IPS-18c (cell line): ENCODE measurements around the gene TNS1.

Experiments
- H3K4me3 ChIP-seq: 2 replicates; pipeline ENCODE4 v1.7.0; 2013; ENCODE audit warnings: low read depth, mild to moderate bottlenecking, low read length, moderate library complexity; ENCODE audit not compliant: insufficient read depth
- H3K9me3 ChIP-seq: one replicate; pipeline ENCODE4 v1.6.1; 2013; ENCODE audit warnings: mild to moderate bottlenecking, low read length, moderate library complexity; ENCODE audit not compliant: control insufficient read depth, insufficient read depth

The TNS1 gene

DNA sequence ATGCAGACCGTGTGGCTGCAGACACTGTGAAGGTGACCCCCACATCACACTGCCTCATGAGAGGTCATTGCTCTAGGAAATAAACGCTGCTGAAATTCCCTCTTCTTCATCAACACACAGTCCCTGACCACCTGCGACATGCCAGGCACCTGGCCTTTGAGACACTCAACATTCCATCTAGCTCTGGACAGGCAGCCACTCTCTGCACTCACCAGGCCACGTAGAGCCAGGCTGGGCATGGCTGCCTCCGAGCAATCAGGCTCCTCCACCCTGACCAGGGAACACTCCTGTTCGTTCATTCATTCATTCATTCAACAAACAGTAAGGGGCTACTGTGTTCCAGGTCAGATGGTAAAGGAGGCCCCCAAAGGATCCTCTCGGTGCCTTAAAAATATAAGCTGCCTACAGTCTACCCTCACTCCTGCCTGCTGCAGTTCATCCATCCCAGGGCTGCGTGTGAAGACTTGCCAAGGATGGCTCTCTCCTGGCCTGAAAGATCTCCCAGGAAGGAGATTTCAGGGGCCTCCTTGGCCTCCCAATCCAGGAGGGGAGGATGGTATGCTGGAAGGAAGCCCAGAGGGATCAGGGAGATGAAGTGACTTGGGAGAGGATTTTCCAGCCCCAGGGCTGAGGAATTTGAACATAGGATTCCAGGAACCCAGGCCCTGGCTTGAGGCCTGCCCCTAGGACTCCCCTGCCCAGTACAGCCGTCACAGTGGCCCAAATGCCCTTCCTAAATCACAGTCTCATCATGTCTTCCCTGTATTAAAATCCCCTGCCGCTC lies 66.7 kb downstream of the TNS1 start:
- no peaks in the 10 kb centered on the region for H3K9me3 ChIP-seq
- no peak overlapping the region for H3K4me3 ChIP-seq

DNA sequence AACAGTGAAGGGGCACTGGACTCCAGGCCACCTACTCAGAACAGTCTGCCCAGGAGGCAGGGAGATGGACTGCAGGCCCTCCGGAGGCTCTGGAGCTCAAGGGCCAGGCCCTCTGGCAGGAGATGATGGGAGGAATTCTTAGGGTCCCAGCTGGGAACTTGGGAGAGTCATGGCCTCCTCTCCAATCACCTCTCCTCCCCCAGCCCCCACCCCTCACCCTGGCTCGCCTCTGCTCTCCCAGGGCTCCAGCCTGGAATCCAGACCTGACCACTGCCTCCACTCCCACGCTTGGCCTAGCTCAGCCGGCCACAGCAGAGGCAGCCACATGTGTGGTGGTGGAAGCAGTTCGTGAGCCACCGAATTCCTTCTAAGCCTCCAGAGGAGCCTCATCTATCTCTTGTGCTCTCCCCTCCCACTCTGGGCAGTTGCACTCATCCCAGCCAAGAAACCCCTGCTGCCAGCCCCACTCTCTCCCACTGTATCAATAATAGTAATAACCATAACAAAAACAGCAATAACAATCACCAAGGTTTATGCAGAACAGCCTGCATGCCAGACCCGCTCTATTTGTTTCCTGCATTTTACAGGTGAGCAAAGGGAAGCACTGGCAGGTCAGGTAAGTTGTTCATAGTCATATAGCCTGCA lies 67.4 kb downstream of the TNS1 start:
- Histone ChIP-seq H3K9me3 (no peaks in the 10 kb centered on the region), H3K4me3 (no peak overlapping the region)

DNA sequence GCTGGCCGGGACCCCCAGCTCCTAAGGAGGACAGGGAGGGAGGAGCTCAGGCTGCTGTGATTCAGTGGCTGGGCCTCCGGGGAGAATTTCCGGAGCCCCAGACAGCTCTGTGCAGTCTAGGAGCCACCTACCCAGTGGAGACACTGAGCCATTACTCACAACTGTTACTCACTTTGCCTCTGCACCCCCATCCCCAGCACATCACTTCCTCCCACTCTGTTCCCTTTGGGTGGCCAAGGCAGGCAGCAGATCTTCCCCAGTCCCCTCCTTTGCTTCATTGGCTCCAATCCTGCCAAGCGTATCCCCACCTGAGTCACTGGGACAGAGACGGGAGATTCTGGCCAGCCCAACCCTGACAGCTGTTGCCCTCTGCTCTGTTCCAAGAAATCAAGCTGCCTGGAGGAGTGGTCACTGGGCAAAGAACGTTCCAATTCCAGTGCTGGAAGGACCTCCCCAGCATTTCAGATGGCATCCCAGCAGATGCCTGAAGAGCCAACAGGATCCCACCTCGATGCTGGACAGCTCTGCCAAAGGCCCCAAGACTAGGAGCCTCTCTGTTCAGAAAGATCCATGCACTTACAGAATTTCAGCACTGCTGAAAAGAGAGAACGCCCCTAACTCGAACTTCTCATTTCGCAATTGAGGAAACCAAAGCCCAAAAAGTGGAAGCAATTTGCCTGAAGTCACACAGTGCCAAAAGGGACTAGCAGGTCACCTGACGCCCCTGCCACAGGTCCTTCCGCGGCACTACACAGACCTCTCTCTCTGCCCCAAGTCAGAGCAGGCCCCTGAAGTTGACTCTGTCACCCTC lies 68.3 kb downstream of the TNS1 start:
- Histone ChIP-seq H3K9me3 (no peaks in the 10 kb centered on the region), H3K4me3 (no peak overlapping the region)

DNA sequence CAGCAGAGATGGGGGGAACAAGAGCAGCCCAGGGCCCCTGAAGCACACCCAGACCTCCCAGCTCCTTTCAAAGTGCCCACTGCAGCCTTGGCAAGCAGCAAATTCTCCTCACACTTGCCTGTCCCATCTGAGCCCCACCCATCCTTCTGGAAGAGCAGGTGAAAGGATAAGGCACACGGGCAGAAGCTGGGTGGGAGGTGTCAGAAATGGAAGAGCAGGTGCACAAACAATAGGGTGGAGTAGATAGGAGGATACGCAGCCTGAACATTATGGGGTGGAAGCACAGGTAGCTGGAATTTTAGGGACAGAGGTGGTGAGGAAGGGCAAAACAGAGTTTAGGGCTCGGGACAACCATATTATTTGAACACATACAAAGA lies 69.2 kb downstream of the TNS1 start:
- no peaks in the 10 kb centered on the region for H3K9me3 ChIP-seq
- no peak overlapping the region for H3K4me3 ChIP-seq

DNA sequence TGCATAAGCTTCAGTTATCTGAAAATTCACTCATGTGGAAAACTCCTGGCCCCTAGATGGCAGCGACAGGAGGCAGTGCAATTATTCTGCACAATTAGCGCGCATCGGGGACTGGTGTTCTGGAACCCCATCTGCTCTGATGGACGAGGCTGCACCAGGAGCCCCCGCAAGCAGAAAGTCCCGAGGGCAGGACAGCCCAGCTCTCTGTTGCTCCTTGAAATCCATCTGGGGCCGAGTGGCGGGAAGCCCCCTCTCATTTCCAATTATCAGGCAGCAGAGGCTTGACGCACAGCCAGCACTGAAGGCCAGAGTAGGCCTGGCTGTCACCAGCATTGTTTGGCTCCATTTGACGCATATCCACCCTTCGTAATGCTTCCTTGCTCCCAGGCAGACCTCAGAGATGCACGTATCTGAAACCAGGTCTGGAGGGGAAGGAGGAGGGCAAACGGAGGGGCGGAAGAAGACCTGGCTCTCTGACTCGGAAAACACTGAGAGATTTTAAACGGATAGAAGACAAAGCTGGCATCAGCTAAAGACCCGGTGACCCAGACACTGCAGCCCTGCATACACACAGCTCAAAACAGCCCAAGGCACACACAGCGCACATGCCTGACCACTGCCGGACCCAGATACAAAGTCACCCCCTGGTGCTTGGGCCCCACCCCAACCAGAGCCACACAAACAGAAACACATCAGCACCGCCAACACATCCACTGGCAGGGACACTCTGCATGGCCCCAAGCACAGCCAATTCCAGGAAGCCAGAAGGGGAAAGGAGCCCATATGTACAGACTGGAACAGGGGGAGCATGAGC lies 69.8 kb downstream of the TNS1 start:
- H3K9me3 ChIP-seq = no peaks in the 10 kb centered on the region
- H3K4me3 ChIP-seq = no peak overlapping the region

DNA sequence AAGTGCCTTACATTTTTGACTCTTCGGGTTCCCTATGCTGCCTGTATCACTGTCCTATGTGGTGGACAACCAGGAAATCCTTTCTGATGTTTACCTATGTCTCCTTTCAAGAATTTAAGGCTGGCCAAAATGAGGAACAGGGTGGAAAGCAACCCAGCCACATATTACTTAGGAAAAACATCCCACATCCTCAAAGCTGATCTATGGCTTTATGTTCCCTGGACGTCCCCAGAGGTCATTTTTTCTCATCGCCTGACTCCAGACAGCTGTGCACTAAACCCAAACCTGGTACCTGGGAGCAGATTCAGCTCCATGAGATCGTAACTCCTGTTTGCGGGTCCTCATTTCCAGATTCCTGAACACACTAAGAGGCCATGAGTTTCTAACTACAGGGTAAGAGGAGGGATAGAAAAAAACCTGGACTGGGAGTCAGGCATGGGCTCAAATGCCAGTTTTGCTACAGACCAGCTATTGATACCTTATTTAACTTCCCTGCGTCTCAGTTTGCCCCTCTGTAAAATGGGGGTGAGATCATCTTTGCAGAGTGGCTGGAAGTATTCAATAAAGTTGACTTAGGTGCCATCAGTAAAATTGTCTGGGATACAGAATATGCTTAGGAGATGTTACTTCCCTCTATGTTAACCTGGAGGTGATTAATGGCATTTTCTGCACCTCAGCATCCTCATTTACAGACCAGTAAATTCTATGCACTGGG lies 70.8 kb downstream of the TNS1 start:
- H3K4me3 ChIP-seq = no peak overlapping the region
- no peaks in the 10 kb centered on the region for H3K9me3 ChIP-seq

DNA sequence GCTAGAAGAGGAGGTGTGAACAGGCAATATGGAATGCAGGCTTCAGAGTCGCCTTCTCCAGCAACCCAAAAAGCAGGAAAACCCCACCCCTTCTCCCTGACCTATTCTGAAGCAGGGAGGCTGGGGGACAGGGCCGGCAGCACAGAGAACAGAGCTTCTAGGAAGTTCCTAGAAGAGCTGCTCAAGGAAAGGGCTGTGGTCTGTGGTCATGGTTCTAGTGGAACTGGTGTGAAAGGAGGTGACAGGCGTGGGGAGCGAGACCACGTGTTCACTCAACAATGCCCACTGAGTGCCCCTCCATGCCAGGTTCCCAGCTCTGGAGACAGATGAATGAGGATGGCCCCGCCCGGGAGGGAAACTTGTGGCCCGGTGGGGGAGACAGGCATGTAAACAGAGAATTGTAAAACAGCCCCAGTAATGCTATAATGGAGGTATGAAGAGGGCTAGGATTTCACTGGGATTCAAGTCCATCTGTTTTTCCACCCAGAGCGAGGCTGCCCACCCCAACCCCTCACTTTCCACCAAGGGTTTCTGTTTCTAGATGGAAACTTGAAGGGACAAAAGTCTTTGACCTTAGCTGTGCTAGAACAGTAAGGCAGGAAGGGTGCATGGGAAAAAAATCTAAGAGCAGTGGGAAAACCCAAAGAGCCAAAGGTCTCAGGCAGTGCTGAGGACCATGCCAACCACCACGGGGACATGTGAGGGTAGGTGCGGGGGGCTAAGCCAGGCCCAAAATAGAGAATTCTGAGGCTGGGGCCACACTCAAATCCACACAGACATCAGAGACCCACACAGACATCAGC lies 71.8 kb downstream of the TNS1 start:
- Histone ChIP-seq H3K9me3 (no peaks in the 10 kb centered on the region), H3K4me3 (no peak overlapping the region)

DNA sequence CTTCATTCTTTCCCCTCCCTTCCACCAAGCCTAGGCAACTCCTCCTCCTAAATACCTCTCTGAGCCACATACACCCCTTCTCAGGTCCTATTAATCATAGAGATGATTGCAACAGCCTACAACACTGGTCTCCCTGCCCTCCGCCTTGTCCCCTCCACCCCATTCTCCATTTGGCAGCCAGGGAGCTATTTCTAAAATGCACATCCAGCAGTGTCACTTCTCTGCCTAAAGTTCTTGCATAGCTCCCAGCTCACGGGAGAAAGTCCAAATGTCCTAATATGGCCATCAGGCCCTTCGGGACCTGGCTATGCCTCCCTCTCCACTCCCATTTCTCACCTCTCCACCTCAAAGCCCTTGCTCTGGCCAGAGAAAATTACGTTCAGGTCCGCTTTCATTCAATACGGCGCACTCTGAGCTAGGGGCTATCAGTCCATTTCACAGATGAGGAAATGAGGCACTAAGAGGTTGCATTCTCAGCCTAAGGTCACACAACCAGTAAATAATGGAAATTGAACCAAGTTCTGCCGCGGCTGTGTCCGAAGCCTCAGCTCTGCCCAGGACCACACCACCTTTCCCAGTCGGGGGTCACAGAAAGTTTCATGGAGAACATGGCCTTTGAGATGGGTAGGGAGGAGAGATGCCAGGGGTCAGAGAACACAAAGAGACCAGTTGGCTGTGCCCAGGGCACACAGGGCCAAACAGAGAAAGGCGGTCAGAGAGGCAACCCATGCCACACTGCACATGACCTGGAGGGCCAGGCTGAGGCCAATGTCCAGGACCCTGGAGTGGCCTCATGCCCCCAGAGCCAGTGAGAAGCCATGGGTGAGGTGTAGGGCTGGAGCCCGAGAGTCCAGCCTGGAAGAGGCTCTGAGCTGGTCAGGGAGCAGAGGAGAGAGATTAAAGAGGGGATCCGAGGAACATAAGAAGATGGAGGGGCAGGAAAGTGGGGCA lies 72.8 kb downstream of the TNS1 start:
- H3K4me3 ChIP-seq = no peak overlapping the region
- no peaks in the 10 kb centered on the region for H3K9me3 ChIP-seq

DNA sequence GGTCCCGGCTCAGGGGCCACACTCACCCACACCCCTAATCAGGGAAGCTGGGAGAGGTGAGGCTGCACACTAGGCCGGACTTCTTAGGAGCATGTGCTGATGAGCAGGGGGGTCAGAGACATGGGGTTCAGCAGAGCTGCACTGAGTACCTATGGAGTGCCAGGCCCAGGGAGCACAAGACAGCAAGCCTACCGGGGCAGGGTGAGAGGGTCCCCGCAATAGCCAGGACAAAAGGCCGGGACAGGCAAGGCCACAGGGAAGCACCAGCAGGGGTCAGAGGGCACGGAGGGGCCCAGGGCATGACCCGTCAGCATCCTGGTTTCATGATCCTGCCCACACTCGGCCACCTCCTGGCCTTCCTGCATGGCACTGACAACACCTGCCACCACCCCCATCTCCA lies 73.5 kb downstream of the TNS1 start:
- Histone ChIP-seq H3K9me3 (no peaks in the 10 kb centered on the region), H3K4me3 (no peak overlapping the region)

DNA sequence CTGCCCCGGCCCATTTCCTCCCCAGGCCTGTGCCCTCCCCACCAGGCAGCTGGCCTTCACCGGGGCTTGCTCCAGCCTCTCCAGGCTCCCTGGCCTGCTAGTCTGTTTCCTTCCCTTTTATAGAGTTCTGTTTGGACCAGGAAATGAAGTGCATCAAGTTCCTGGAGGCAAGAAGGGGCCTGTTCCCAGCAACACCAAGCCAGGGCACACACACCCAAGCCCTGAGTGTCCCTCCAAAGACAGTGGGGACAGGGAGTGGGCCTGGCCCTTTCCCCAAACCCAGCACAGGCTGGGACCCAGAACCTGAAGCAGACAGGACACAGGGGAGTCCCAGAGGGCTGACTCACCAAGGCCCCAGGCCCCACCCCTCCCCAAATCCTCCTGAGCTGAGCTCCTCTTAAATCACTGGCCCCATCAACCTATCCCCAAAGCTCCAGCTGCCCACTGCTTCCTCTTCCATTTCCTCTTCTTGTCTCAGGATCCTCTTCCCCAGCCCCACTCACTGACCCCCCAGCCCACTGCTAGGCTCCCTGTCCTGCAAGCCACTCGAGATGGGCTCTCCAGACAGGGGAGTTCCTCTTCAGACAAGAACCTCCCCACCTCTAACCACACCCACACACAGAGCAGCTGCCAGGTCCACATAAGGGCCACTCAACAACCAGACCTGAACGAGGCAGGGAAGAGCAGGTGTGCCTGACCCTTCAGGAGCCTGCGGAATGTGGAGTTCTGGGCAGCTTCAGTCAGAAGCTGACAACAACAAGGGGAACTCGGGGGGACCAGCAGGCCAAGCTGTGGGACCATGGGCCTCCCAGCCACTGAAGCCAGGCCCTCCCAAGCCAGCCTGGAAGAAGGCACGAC lies 74.2 kb downstream of the TNS1 start:
- H3K9me3 ChIP-seq = no peaks in the 10 kb centered on the region
- H3K4me3 ChIP-seq = no peak overlapping the region

DNA sequence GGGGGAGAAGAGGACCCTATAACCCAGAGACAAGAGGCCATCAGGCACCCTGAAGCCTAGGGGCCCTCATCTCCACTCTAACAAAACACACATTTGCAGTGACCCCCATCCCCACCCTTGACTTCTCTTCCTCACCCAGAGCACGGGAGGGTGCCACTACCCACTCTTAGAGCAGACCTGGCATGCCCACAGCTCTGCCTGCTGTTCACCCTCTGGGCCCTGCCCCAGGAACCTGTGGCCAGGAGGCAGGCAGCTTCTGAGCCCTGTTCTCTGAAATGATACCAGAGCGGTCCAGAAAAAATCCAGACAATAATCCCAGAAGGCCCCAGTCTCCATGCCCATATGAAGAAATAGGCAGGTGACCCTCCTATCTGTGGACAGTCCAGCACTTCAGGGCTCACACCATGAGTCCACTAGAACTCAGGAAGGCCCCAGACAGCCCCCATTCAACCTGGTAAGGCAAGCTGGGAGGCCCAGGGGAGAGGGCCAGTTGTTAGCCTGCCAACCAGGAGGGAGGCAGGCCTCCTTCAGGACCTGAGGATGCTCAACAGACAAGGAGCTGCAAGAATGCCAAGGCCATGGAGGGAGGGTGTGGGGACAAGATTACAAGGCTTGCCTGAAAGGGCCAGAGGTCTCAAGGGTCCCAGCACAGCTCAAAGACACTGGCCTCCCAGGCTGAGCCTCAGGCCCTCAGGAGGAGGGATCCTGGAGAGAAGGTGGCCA lies 75.0 kb downstream of the TNS1 start:
- no peak overlapping the region for H3K4me3 ChIP-seq
- no peaks in the 10 kb centered on the region for H3K9me3 ChIP-seq

DNA sequence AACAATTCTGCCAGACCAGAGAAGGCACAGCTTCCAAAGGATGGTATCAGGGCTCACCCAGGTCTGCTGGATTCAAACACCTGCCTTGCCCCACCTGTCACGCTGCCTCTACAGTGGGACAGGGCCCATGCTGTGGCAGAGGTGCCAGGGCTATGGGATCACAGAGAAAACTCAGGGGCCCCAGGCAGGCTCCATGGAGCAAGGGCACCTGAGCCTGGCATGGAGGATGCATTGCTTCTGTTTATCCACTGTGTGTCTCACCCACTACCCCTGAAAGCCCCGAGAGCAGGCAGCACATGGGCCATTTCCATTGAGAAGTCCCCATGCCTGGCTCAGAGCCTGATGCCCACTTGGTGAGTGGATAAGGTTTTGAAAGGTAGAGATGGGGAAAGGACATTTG lies 76.0 kb downstream of the TNS1 start:
- no peaks in the 10 kb centered on the region for H3K9me3 ChIP-seq
- H3K4me3 ChIP-seq = no peak overlapping the region

DNA sequence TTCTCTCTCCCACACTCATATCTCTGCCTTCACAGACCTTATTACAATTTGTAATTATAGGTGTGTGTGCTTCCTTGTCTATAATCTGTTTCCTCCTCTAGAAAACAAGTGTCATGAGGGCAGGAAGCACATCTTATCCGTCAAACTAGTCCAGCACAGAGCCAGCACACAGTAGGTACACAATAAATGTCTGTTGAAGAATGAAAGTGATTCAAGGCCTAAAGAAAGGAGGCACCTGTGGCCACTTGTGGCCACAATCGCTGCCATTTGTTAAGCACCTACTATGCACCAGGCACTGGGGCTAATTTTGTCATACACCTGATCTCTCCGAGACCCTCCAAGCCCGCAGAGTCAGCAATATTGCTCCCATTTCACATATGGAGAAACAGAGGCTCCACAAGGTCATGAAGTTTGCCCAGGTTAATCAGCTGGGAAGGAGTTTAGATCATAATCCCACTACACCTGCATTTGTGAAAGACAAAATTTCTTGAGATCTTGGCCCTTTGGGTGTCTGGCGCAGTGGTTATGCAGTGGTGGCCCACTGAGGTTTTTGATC lies 78.4 kb downstream of the TNS1 start:
- H3K4me3 ChIP-seq = no peak overlapping the region
- H3K9me3 ChIP-seq = no peaks in the 10 kb centered on the region
